Ovary (tissue), 9 donors: Measurements from ENCODE around the gene SPR. TPM values are rescaled to one million over a fixed set of nuclear protein-coding genes. Genes with fewer than 3 reads are reported as not detected.

Source experiments
- DNase-seq, 5 donors: peaks; one replicate each; pipeline ENCODE4 v3.0.0-alpha.2; 2019 to 2020
- H3K27ac ChIP-seq, 2 donors: fragments of 200-600 bp; one replicate each; pipeline versions ENCODE4 v1.5.1 to v1.8.0; 2019 to 2022
- H3K27me3 ChIP-seq: fragments of 200-600 bp; one replicate; pipeline ENCODE4 v1.8.0; 2022
- H3K36me3 ChIP-seq: fragments of 200-600 bp; sonication (generic); one replicate; pipeline ENCODE4 v1.5.1; 2019
- H3K4me1 ChIP-seq: one replicate; pipeline ENCODE4 v1.8.1; 2013; ENCODE audit warnings: mild to moderate bottlenecking, moderate library complexity; ENCODE audit not compliant: insufficient read depth
- H3K4me3 ChIP-seq: fragments of 200-600 bp; sonication (generic); one replicate; pipeline ENCODE4 v1.5.1; 2017
- H3K9me3 ChIP-seq, 2 donors: fragments of 200-600 bp in 1 of 2; sonication (generic) in 1 of 2; one replicate each; pipeline versions ENCODE4 v1.5.1 to v1.8.1; 2013 to 2019; ENCODE audit warnings: mild to moderate bottlenecking in 1 of 2, moderate library complexity in 1 of 2
- EP300 ChIP-seq: sonication (generic); formaldehyde crosslinking; IDR thresholded peaks from one replicate; pipeline ENCODE4 v1.6.1; 2017; ENCODE audit warnings: antibody characterized with exemption
- POLR2A ChIP-seq: fragments of 450-650 bp; IDR thresholded peaks from one replicate; pipeline ENCODE4 v1.6.1; 2017; ENCODE audit warnings: antibody characterized with exemption, mild to moderate bottlenecking, moderate library complexity
- WGBS, 3 donors: extraction: QIAGEN DNeasy Blood & Tissue Kit in 1 of 3; methylation state at CpG; one replicate each; pipeline versions ENCODE4 v1.1.5 to v1.1.7; 2013 to 2017; 5-methylcytosine and 5-hydroxymethylcytosine counted together
- intact Hi-C, 4 donors: fragments of 100-400 bp; cut with DNase I; formaldehyde crosslinking; loops; one replicate each; pipeline versions ENCODE4 v1.11.0 to v1.15.1; 2022 to 2023
- polyA plus RNA-seq, 2 donors: library from polyadenylated mRNA; stranded (reverse); fragments of 200-250 nt in 1 of 2; fragments of 350-450 nt in 1 of 2; fragmentation: Illumina TruSeq in 1 of 2; extraction: RNeasy Lipid Tissue Mini Kit (QIAGEN cat#74804) in 1 of 2; gene quantifications; one replicate each; pipeline ENCODE4 v1.2.3, GENCODE V29; 2013 to 2014
- total RNA-seq, 7 donors: library from RNA; depleted of rRNA in 2 of 7; stranded (reverse); fragments of >200 nt in 2 of 7; fragmentation: NEBNext Ultra II Directional in 3 of 7; extraction: Animal tissue kit (Norgen Biotek cat#: 25700) in 3 of 7; gene quantifications; one replicate each; pipeline versions ENCODE4 v1.1.0 to v1.2.4, GENCODE V29; 2016 to 2023
- TF ChIP-seq, protein P1 (sequence below), 3 donors: fragments of 450-650 bp in 2 of 3; fragments of 200-600 bp in 1 of 3; IDR thresholded peaks; one replicate each; pipeline versions ENCODE4 v1.5.1 to v1.8.0; 2016 to 2022; ENCODE audit warnings: antibody characterized with exemption in 3 of 3, mild to moderate bottlenecking in 1 of 3
- donor health status: DM: no; HTN: no; CAD: no; lungs with moderate emphysema.
- donor health status: DM: no; HTN: no; CAD: no.
- donor health status: Bipolar disorder and iron deficiency.
- donor health status: DM: yes; HTN: yes; CAD: no.
- donor health status: DM: no; HTN: no; CAD: no.
- donor health status: DM: yes; HTN: yes; CAD: no.

The SPR gene
- total and polyA plus RNA-seq, 9 donors = 9.3 to 36.2 (median 18.5) TPM

DNA sequence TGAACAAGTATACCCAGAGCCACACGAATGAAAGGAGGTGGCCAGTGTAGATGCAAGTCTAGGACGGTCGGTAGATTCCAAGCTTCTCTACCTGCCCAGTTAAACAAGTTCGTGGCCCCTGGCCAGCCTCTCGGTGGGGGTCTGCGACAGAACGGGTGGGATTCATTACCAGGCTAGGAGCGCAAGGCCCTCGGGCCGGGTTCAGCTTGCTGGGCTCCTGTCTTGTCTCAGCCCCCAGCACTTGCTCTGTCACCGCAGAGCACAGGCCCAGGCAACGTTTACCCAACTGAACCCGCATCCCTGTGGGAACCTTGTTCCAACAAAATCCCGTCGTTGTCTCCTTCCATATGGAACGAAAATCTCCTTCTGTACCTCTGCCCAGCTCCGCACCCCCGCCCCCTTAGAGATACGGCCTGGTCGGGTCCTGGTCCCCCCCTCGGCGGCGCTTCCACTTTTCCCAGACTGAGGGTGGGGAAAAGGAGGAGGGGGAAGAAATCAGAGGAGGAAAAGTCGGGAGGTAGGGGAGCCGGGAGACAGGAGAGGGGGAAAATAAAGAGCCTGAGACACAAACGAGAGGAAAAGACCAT lies 28.2 kb downstream of the SPR start:
- DNase-seq = no peak
- 5 to 7% (median 6%) methylated on average over 21 to 26 of the region's 26 CpGs for WGBS, 3 donors
- peaks cover 0 to under 1% of the 10 kb centered on the region in 2 donors for H3K9me3 ChIP-seq
- H3K27ac ChIP-seq = no peak overlapping the region
- no peaks in the 10 kb centered on the region for H3K27me3 ChIP-seq
- no peaks in the 10 kb centered on the region for H3K36me3 ChIP-seq
- intact Hi-C loops = no loop called here
- TF ChIP-seq, protein P1, sequence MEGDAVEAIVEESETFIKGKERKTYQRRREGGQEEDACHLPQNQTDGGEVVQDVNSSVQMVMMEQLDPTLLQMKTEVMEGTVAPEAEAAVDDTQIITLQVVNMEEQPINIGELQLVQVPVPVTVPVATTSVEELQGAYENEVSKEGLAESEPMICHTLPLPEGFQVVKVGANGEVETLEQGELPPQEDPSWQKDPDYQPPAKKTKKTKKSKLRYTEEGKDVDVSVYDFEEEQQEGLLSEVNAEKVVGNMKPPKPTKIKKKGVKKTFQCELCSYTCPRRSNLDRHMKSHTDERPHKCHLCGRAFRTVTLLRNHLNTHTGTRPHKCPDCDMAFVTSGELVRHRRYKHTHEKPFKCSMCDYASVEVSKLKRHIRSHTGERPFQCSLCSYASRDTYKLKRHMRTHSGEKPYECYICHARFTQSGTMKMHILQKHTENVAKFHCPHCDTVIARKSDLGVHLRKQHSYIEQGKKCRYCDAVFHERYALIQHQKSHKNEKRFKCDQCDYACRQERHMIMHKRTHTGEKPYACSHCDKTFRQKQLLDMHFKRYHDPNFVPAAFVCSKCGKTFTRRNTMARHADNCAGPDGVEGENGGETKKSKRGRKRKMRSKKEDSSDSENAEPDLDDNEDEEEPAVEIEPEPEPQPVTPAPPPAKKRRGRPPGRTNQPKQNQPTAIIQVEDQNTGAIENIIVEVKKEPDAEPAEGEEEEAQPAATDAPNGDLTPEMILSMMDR (IDR thresholded peaks at IDR 0.05) = no peak
- TF ChIP-seq POLR2A (no peak), EP300 (no peak)
- H3K4me1 ChIP-seq = peaks cover 9% of the 10 kb centered on the region
- H3K4me3 ChIP-seq = no peak overlapping the region

DNA sequence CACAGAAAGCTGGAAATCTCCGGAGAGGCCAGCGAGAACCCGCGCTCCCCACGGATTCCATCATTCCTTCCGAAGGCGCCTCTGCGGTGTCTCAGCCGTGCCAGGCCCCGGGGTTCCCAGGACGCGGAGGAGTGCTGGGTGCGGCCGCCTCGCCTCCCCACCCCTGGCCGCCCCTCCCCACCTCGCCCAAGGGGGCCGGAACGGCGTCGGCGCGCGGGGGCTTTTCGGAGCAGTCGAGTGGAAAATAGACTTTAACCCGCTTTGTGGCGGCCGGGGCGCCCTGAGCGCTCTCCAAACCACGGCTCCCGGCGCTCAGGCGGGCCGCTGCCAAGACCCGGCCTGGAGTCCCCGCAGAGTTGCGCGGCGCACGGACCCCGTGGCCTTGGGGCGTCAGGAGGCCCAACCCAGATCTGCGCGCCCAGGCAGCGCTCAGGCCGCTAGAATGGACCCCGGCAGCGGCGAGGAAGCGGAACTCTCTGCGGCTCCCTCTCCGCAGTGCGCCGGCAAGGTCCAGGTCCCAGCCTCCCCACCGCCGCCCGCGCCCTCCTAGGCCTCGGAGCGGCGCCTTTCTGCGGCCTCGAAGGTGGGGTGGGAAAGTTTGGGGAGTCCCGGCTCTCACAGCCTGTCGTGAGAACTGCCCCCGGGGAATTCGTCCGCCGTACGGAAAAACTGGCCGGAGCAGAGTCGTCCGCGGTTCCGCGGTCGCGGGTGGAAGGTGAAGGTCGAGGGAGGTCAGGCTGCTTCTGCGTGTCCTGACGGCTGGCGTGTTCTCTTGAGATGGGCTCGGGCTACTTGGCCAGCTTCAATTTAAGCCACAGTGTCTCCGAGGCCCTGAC lies 28.9 kb downstream of the SPR start:
- Histone ChIP-seq H3K27ac (no peak overlapping the region), H3K27me3 (no peaks in the 10 kb centered on the region), H3K4me3 (peak overlapping the region; percentile 29), H3K4me1 (peaks cover 9% of the 10 kb centered on the region), H3K36me3 (no peaks in the 10 kb centered on the region), H3K9me3 (no peaks in the 10 kb centered on the region)
- 1 to 2% (median 1%) methylated on average over 62 to 86 of the region's 86 CpGs for WGBS, 3 donors
- peak in 1 of 5 donors; percentile 39 for DNase-seq
- intact Hi-C loops = no loop called here
- TF ChIP-seq POLR2A (no peak), EP300 (no peak)
- TF ChIP-seq, protein P1 (IDR thresholded peaks at IDR 0.05) = no peak

DNA sequence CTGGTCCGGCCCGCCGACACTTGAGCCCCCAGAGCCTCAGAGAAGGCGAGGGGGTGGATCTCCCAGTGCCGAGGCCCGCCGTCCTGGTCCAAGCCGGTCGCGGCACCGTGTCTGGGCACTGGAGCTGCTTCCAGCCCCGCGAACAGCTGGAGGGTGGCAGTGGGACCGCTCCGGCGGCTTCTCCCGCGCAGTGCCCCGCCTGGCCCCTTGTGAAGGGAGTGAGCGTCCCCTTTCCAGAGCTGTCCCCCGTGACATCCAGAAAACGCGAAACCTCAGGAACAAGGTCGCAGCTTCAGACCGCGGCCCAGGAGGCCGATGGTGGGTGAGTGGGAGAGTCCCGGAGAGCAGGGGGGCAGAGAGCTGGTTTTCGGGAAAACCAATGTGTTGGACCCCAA lies 29.5 kb downstream of the SPR start:
- Histone ChIP-seq H3K27me3 (no peaks in the 10 kb centered on the region), H3K4me3 (peak overlapping the region; percentile 29), H3K27ac (no peak overlapping the region), H3K9me3 (no peaks in the 10 kb centered on the region), H3K36me3 (no peaks in the 10 kb centered on the region), H3K4me1 (peaks cover 9% of the 10 kb centered on the region)
- TF ChIP-seq EP300 (no peak), POLR2A (no peak)
- TF ChIP-seq, protein P1 (IDR thresholded peaks at IDR 0.05) = no peak
- DNase-seq = no peak
- 3 to 4% (median 4%) methylated on average over 21 to 29 of the region's 29 CpGs for WGBS, 3 donors
- intact Hi-C loops = no loop called here

DNA sequence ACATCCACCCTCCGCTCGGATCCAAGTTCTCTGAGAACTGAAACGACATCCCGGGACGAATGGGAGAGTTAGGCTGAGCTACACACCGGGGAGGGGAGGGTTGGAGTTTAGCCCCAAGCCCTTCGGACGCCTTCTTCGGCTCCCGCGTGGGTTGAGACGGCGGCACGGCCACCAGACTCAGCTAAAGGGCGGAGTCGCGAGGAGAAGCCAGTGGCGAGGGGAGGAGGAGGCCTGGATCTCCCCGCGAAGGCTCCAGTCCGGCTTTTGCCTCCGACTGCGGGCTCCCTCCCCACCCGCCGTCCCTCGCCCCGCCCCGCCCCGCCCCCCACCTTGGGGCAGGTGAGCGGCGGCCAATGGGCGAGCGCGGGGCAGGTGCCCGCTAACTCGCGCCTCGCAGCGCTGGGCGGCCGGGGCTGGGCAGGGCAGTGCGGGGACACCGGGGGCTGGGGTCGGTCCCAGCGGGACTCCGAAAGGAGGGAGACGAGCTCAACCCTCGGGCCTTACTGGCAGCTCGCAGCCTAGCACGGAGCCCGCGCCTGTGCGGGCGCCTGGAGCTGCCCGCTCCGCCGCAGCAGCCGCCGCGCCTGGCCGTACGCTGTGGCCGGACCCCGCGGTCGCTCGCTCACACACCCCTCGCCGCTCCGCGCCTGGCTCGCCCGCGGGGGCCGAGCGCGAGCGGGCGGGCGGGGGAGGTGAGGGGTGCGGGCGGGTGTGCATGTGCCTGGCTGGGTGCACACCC lies 30.1 kb downstream of the SPR start, which contains the start of gene EMX1:
Gene EMX1, plus strand, starts transcription at position 382 of the 739 bp plus-strand sequence. Its CDS starts 334 bp downstream, at position 716.
- Histone ChIP-seq H3K4me3 (peak within 1 kb of the TSS; percentile 29), H3K4me1 (peaks cover 9% of the 10 kb centered on the region), H3K27me3 (no peaks in the 10 kb centered on the region), H3K9me3 (no peaks in the 10 kb centered on the region), H3K36me3 (no peaks in the 10 kb centered on the region), H3K27ac (no peak within 1 kb of the TSS)
- no peak for DNase-seq
- TF ChIP-seq POLR2A = no peak
- TF ChIP-seq, protein P1 (IDR thresholded peaks at IDR 0.05) = no peak
- no peak for TF ChIP-seq EP300
- intact Hi-C loops = no loop called here
- 1 to 2% (median 1%) methylated on average over 31 to 82 of the region's 82 CpGs for WGBS, 3 donors
